SIG-M5 treated with dmso at 0.1 percent for 504 hours (cell line): ENCODE results near the gene GSK3A.

ENCODE experiments used
- DNase-seq: peaks from one replicate; lab custom pipeline; 2025; ENCODE audit not compliant: unreplicated experiment; lab: John Stamatoyannopoulos, UW

Gene GSK3A

DNA sequence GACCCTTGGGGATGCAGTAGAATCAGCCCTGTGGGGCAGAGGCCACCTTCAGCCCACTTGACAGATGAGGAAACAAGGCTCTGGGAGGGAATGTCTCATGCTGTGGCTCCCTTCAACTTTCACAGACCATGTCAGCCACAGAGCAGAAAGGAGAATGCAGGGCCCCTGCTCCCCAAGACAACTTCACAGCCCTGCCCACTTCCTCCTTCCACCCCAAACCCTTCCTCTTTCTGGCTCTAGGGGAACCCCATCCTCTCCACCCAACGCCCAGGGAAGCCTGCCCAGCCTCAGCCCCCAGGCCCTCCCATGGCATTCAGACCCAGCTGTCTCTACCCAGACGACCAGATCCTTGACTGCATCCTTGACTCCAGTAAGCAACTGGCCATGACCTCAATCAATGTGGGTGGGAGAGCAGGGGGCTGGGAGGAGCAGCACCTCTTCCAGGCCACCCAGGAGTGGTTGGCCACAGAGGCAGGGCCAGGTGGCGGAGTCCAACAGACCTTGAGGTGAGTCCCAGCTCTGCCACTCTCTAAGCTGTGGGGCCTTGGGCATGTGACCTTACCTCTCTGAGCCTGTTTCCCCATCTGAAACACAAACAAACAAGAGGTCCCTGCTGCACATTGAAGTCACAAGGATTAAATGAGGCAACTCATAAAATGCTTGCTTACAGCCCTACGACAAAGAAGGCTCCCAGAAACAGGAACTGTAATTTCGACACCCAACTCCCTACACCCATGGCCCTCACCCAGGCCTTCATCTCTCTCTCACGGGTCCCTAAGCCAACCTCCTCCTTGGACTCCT lies 40.7 kb downstream of the GSK3A start:
- peak; percentile 93 for DNase-seq

DNA sequence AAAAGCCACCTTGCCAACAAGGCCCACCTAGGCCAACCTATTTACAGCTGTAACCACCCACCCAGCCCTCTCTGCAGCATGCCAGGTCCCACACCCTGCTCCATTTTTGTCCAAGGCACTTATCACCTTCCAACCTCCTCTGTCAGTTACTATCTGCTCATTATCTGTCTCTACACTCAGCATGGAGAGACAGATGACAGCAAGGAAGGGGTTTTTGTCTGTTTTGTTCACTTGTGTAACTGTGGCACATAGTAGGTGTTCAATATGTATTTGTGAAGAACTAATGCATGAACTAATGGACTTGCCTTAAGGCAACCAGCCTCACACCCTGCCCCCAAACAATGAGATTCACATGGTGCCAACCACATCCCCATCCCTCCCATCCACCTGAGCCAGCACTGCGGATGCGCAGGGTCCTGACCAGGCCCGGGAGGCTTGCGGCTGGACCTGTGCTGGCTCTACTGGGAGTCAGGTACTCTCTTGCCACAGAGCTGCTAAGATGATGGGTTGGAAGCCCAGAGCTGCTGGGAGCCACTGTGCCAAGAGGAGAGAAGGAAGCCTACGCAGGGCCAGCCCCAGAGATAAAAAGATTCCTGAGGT lies 42.2 kb downstream of the GSK3A start:
- DNase-seq = no peak

- DNase-seq = peak; percentile 92
Observed at GRCh38 chr19:42199440-42200115, 42.8 kb downstream of the GSK3A start.

DNA sequence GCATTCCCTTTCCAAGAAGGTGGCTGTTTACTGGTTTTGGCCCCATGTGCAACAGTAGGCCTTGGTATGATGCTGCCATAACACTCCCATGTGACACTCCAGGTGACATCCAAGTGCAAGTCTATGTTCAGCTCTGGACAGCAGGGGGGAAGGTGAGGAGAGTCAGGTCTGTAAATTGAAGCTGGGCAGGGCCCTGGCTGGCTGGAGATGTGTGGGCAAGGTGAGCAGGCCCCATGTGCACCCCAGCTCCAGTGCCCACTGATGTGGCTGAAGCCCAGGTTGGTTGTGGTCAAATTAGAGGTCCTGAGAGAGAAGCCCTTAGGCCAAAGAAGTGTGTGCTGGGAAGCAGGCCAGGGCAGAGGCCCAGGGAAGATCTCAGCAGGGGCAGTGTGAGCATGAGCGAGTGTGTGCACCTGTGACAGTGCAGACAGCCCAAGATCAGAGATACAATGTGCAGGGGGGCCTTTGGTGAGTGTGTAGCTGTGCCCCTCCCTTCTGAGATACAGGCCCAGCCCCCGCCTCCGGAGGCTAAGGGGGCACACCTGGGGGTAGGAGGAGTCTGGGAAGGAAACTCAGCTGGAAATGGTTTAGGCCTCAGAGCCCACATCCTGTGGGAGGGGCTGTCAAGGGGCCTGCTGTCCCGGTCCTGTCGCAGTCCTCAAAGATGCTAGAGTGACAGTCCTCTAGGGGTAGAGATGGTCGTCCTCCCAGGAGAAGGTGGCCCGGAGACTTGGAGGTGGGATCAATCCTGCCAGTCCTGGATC lies 43.5 kb downstream of the GSK3A start:
- DNase-seq = peak; percentile 68

GRCh38 chr19:42197375-42197817 lies 45.0 kb downstream of the GSK3A start:
- DNase-seq = peak; percentile 69

GRCh38 chr19:42196011-42197001 lies 46.1 kb downstream of the GSK3A start:
- no peak for DNase-seq

GRCh38 chr19:42193706-42194105 lies 48.7 kb downstream of the GSK3A start:
- DNase-seq = no peak

GRCh38 chr19:42193294-42193693 lies 49.1 kb downstream of the GSK3A start:
- DNase-seq = no peak

DNA sequence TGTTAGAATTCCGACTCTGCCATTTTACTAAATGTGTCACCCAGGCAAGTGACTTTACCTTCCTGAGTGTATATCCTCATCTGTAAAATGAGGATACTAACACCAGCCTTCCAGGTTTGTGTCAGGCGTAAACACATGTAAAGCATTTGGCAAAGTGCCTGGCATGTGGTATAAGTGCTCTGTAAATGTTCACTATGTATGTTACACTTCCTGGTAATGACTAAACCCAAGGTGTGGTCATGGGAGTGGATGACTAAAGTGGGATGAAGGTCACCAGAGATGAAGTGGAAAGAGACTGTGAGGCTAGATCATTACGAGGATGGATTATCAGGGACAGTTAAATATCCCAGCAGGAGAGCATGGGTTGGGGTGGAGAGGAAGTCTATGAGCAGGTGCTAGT lies 50.5 kb downstream of the GSK3A start:
- DNase-seq = no peak

DNA sequence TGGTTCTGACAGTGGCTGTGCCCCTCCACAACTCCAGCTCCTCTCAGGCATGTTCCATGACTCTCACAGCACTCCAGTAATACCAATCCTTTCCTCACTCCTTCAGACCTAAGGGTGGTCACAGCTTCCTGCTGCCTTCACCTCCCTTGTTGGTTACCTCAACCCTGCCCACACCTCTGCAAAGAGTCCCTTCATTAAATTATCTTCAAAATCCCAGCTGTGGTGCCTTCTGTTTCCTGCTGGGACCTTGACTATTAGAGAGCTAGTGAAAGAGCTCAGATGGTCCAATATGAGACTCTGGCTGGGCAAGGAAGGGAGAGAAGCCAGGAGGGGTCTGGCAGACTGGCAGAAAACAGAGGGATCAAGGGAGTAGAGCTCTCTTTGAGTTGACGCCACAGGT lies 51.1 kb downstream of the GSK3A start:
- DNase-seq = no peak

GRCh38 chr19:42189133-42189532 lies 53.3 kb downstream of the GSK3A start:
- no peak for DNase-seq

DNA sequence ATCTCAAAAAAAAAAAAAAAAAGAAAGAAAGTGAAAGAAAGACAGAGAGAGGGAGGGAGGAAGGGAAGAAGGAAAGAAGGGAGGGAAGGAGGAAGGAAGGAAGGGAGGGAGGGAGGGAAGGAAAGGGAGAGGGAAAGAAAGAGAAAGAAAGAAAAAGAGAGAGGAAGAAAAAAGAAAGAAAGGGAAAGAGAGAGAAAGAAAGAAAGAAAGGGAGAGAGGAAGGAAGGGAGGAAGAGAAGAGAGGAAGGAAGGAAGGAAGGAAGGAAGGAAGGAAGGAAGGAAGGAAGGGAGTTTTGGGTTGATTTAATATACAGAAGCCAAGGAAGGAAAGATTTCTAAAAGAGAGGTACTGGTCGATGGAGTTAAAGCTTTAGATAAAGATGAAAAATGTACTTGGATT lies 53.7 kb downstream of the GSK3A start:
- DNase-seq = no peak

DNA sequence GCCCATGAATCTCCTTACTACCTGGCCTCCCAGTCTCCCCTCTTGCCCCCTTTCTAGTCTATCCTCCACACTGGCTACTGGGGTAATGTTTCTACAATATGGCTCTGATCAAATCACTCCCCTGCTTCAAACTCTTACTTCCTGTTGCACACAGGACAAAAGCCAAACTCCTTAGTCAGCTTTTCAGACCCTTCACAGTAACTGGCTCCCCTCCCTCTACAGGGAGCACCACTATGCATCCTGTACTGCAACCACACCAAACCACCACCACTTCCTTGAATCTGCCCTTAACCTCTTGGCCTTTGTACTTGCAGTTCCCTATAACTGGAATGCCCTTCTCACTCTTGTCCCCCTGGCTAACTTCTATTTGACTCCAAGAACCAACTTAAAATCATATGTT lies 57.1 kb downstream of the GSK3A start:
- DNase-seq = no peak

DNA sequence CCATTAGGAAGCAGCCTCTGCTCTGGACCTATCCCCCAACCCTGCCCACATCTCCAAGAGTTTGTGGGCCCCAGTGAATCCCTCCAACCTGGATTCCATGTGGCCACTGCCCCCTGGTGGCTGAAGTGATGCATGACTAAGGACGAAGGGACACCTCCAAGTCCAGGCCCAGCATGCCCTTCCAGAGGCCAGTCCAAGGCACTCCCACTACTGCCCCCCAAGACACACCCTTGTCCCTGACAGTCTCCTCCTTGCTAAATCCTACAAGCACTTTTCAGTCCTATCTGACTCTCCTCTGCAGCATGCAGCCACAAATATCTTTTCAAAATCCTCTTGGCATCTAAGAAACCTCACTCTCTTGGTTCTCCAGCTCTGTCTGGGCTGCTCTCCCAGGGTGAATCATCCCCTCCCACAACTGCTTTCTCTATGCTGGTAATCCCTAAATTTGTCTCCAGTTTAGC lies 58.0 kb downstream of the GSK3A start:
- DNase-seq = peak; percentile 40
